Neural cell (in vitro differentiated cells): Measurements from ENCODE around the gene PRR20A. TPM values are rescaled to one million over a fixed set of nuclear protein-coding genes. Genes with fewer than 3 reads are reported as not detected.
"Not testable (repeated sequence)": the region's sequence is repeated elsewhere in the genome, so short reads cannot be mapped to it uniquely, and the experiment has no call there.

Source experiments
- H2AFZ ChIP-seq: fragments of 200-600, 300-800 bp; sonication (generic), shearing (Covaris generic); 2 replicates; pipeline ENCODE4 v1.6.0; 2014; ENCODE audit warnings: low read depth, mild to moderate bottlenecking, antibody characterized with exemption, low read length, moderate library complexity
- H3F3A ChIP-seq: fragments of 200-600 bp; shearing (Covaris generic); 2 replicates; pipeline ENCODE4 v1.6.1; 2016; ENCODE audit warnings: mild to moderate bottlenecking, moderate library complexity, mixed read lengths, antibody characterized with exemption, low read length; ENCODE audit not compliant: insufficient read depth, poor library complexity, severe bottlenecking
- H3K27ac ChIP-seq: fragments of 200-600, 300-800 bp; sonication (generic), shearing (Covaris generic); 2 replicates; pipeline ENCODE4 v1.5.1; 2014; ENCODE audit warnings: mild to moderate bottlenecking, low read length, moderate library complexity
- H3K27me3 ChIP-seq: fragments of 300-800, 200-600 bp; sonication (generic), shearing (Covaris generic); 2 replicates; pipeline ENCODE4 v1.6.0; 2014; ENCODE audit warnings: mild to moderate bottlenecking, low read depth, low read length, moderate library complexity; ENCODE audit not compliant: insufficient read depth
- H3K36me3 ChIP-seq: fragments of 300-800, 200-600 bp; sonication (generic), shearing (Covaris generic); 2 replicates; pipeline ENCODE4 v1.5.1; 2014; ENCODE audit warnings: mild to moderate bottlenecking, antibody characterized with exemption, low read length, moderate library complexity; ENCODE audit not compliant: insufficient read depth
- H3K4me2 ChIP-seq: fragments of 300-800, 200-600 bp; sonication (generic), shearing (Covaris generic); 2 replicates; pipeline ENCODE4 v1.6.0; 2014; ENCODE audit warnings: mild to moderate bottlenecking, low read length
- H3K4me3 ChIP-seq: fragments of 300-800, 200-600 bp; sonication (generic), shearing (Covaris generic); 2 replicates; pipeline ENCODE4 v1.5.1; 2014; ENCODE audit warnings: mild to moderate bottlenecking, low read length, moderate library complexity
- H3K79me2 ChIP-seq: fragments of 200-600 bp; shearing (Covaris generic); replicated peaks from 2 replicates; pipeline ENCODE4 v1.6.0; 2014; ENCODE audit warnings: mild to moderate bottlenecking, low read length, moderate library complexity; ENCODE audit not compliant: insufficient read depth
- H3K9ac ChIP-seq: fragments of 300-800, 200-600 bp; sonication (generic), shearing (Covaris generic); 2 replicates; pipeline ENCODE4 v1.6.1; 2016; ENCODE audit warnings: mild to moderate bottlenecking, low read length, mixed read lengths
- H3K9me2 ChIP-seq: fragments of 200-600 bp; shearing (Covaris generic); 2 replicates; pipeline ENCODE4 v1.6.1; 2016; ENCODE audit warnings: mild to moderate bottlenecking, low read length, mixed read lengths; ENCODE audit not compliant: insufficient read depth
- H3K9me3 ChIP-seq: fragments of 200-600, 300-800 bp; sonication (generic), shearing (Covaris generic); 2 replicates; pipeline ENCODE4 v1.6.1; 2016; ENCODE audit warnings: mild to moderate bottlenecking, mixed run types, low read length, moderate library complexity, mixed read lengths
- H4K20me1 ChIP-seq: fragments of 200-600 bp; shearing (Covaris generic); 2 replicates; pipeline ENCODE4 v1.6.1; 2016; ENCODE audit warnings: mild to moderate bottlenecking, mixed run types; ENCODE audit not compliant: insufficient read depth
- EP300 ChIP-seq: fragments of 450-650 bp; conservative IDR thresholded peaks from 2 replicates; pipeline ENCODE4 v1.6.1; 2014; ENCODE audit warnings: antibody characterized with exemption, mild to moderate bottlenecking, moderate library complexity; ENCODE audit not compliant: poor library complexity, severe bottlenecking
- EZH2 ChIP-seq: fragments of 200-600, 300-800 bp; shearing (Covaris generic), sonication (generic); IDR thresholded peaks from 2 replicates; pipeline ENCODE4 v1.6.1; 2014; ENCODE audit warnings: antibody characterized with exemption, low read length, borderline replicate concordance, mild to moderate bottlenecking; ENCODE audit not compliant: insufficient read depth, poor library complexity, severe bottlenecking
- MXI1 ChIP-seq: fragments of 450-650 bp; conservative IDR thresholded peaks from 2 replicates; pipeline ENCODE4 v1.6.1; 2014; ENCODE audit warnings: antibody characterized with exemption, mild to moderate bottlenecking; ENCODE audit not compliant: poor library complexity, severe bottlenecking
- POLR2AphosphoS5 ChIP-seq: IDR thresholded peaks from 2 replicates; pipeline ENCODE4 v1.6.1; 2012
- RAD21 ChIP-seq: fragments of 450-650 bp; conservative IDR thresholded peaks from 2 replicates; pipeline ENCODE4 v1.6.1; 2014; ENCODE audit warnings: antibody characterized with exemption, mild to moderate bottlenecking, moderate library complexity
- SMC3 ChIP-seq: fragments of 450-650 bp; conservative IDR thresholded peaks from 2 replicates; pipeline ENCODE4 v1.6.1; 2014; ENCODE audit warnings: antibody characterized with exemption, mild to moderate bottlenecking, moderate library complexity; ENCODE audit not compliant: poor library complexity
- TAF1 ChIP-seq: IDR thresholded peaks from 2 replicates; pipeline ENCODE4 v1.6.1; 2012; ENCODE audit warnings: low read depth
- polyA plus RNA-seq: library from polyadenylated mRNA; depleted of rRNA; stranded (reverse); fragments of >200 nt; gene quantifications from 2 replicates; pipeline ENCODE4 v1.2.3, GENCODE V29; 2014
- TF ChIP-seq, protein P1 (sequence below): fragments of 450-650 bp; IDR thresholded peaks from 2 replicates; pipeline ENCODE4 v1.5.1; 2014; ENCODE audit warnings: antibody characterized with exemption, mild to moderate bottlenecking, moderate library complexity; ENCODE audit not compliant: poor library complexity, severe bottlenecking
- TF ChIP-seq, protein P2 (sequence below): IDR thresholded peaks from 2 replicates; pipeline ENCODE4 v1.6.1; 2012; ENCODE audit warnings: borderline replicate concordance

Gene PRR20A
- polyA plus RNA-seq, 1 donor from 2014 or later = not detected

DNA sequence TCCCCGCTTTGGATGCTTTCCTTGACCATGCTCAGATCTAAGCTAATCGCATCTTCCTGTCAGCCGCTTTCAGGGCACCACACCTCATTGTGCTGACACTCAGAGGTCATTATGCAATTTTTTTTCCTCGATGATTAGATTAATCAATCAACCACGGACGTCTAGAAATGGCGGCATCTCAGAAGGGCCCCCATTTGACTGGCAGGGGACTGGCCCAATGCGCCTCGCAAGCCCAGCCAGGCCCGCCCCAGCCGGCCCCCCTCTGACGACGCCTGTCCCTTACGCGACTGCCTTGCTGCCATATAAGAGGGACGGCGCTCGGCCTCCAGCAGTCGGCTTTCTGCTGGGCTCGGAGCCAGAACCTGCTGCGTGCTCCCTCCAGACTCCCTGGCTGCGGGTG lies 13.0 kb downstream of the PRR20A start, which contains the start of gene PRR20C:
TSS of gene PRR20C (plus strand) at position 301 of the 400 bp plus-strand sequence. CDS start 387 bp downstream, outside the sequence.
- H4K20me1 ChIP-seq, H3K36me3 ChIP-seq, H3K9me2 ChIP-seq, H3K4me3 ChIP-seq, H3K27me3 ChIP-seq, H2AFZ ChIP-seq, H3K27ac ChIP-seq, H3F3A ChIP-seq, H3K9me3 ChIP-seq, H3K4me2 ChIP-seq, H3K79me2 ChIP-seq, H3K9ac ChIP-seq: not testable (repeated sequence)

DNA sequence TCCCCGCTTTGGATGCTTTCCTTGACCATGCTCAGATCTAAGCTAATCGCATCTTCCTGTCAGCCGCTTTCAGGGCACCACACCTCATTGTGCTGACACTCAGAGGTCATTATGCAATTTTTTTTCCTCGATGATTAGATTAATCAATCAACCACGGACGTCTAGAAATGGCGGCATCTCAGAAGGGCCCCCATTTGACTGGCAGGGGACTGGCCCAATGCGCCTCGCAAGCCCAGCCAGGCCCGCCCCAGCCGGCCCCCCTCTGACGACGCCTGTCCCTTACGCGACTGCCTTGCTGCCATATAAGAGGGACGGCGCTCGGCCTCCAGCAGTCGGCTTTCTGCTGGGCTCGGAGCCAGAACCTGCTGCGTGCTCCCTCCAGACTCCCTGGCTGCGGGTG lies 19.6 kb downstream of the PRR20A start, which contains the start of gene PRR20D:
TSS of gene PRR20D (plus strand) at position 301 of the 400 bp plus-strand sequence. CDS start 387 bp downstream, outside the sequence.
- not testable (repeated sequence) for H3K4me3 ChIP-seq, H3K4me2 ChIP-seq, H3K79me2 ChIP-seq, H3K27me3 ChIP-seq, H3K9me3 ChIP-seq, H3F3A ChIP-seq, H4K20me1 ChIP-seq, H2AFZ ChIP-seq, H3K36me3 ChIP-seq, H3K9me2 ChIP-seq, H3K27ac ChIP-seq, H3K9ac ChIP-seq

DNA sequence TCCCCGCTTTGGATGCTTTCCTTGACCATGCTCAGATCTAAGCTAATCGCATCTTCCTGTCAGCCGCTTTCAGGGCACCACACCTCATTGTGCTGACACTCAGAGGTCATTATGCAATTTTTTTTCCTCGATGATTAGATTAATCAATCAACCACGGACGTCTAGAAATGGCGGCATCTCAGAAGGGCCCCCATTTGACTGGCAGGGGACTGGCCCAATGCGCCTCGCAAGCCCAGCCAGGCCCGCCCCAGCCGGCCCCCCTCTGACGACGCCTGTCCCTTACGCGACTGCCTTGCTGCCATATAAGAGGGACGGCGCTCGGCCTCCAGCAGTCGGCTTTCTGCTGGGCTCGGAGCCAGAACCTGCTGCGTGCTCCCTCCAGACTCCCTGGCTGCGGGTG lies 26.2 kb downstream of the PRR20A start, which contains the start of gene PRR20E:
TSS of gene PRR20E (plus strand) at position 301 of the 400 bp plus-strand sequence. CDS start 387 bp downstream, outside the sequence.
- not testable (repeated sequence) for H3K9me3 ChIP-seq, H3K36me3 ChIP-seq, H3K27ac ChIP-seq, H3K9ac ChIP-seq, H3K4me3 ChIP-seq, H4K20me1 ChIP-seq, H3K9me2 ChIP-seq, H3F3A ChIP-seq, H3K27me3 ChIP-seq, H3K79me2 ChIP-seq, H3K4me2 ChIP-seq, H2AFZ ChIP-seq

DNA sequence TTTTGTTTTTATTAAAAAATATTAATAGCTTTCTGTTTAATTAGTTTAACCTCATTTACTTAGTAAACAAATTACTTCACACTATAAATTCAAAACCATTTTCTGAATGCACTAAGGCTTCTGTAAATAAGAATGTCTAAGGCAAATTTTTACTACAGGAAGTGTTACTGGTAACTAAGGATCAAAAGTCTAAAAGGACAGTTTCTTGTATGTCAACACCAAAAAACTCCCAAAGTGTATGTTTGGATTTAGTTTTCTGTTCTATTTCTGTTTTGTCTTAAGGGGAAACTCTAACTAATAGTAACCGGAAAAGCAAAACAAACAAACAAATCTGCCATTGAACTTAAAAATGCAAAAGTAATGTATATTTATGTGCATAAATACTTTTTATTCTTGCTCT lies 50.9 kb downstream of the PRR20A start:
- Histone ChIP-seq H3K4me3 (no peak overlapping the region), H3K9me2 (no peaks in the 10 kb centered on the region), H3K4me2 (no peak overlapping the region), H4K20me1 (no peaks in the 10 kb centered on the region), H3K9ac (no peak overlapping the region), H3K27ac (no peak overlapping the region), H3K9me3 (no peaks in the 10 kb centered on the region), H3K36me3 (no peaks in the 10 kb centered on the region), H3F3A (no peaks in the 10 kb centered on the region), H3K27me3 (no peaks in the 10 kb centered on the region), H3K79me2 (no peaks in the 10 kb centered on the region), H2AFZ (no peak overlapping the region)
- TF ChIP-seq POLR2AphosphoS5 (no peak), EZH2 (no peak), EP300 (no peak), MXI1 (no peak), RAD21 (no peak), TAF1 (no peak), SMC3 (no peak)
- TF ChIP-seq, protein P1, sequence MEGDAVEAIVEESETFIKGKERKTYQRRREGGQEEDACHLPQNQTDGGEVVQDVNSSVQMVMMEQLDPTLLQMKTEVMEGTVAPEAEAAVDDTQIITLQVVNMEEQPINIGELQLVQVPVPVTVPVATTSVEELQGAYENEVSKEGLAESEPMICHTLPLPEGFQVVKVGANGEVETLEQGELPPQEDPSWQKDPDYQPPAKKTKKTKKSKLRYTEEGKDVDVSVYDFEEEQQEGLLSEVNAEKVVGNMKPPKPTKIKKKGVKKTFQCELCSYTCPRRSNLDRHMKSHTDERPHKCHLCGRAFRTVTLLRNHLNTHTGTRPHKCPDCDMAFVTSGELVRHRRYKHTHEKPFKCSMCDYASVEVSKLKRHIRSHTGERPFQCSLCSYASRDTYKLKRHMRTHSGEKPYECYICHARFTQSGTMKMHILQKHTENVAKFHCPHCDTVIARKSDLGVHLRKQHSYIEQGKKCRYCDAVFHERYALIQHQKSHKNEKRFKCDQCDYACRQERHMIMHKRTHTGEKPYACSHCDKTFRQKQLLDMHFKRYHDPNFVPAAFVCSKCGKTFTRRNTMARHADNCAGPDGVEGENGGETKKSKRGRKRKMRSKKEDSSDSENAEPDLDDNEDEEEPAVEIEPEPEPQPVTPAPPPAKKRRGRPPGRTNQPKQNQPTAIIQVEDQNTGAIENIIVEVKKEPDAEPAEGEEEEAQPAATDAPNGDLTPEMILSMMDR = no peak
- TF ChIP-seq, protein P2, sequence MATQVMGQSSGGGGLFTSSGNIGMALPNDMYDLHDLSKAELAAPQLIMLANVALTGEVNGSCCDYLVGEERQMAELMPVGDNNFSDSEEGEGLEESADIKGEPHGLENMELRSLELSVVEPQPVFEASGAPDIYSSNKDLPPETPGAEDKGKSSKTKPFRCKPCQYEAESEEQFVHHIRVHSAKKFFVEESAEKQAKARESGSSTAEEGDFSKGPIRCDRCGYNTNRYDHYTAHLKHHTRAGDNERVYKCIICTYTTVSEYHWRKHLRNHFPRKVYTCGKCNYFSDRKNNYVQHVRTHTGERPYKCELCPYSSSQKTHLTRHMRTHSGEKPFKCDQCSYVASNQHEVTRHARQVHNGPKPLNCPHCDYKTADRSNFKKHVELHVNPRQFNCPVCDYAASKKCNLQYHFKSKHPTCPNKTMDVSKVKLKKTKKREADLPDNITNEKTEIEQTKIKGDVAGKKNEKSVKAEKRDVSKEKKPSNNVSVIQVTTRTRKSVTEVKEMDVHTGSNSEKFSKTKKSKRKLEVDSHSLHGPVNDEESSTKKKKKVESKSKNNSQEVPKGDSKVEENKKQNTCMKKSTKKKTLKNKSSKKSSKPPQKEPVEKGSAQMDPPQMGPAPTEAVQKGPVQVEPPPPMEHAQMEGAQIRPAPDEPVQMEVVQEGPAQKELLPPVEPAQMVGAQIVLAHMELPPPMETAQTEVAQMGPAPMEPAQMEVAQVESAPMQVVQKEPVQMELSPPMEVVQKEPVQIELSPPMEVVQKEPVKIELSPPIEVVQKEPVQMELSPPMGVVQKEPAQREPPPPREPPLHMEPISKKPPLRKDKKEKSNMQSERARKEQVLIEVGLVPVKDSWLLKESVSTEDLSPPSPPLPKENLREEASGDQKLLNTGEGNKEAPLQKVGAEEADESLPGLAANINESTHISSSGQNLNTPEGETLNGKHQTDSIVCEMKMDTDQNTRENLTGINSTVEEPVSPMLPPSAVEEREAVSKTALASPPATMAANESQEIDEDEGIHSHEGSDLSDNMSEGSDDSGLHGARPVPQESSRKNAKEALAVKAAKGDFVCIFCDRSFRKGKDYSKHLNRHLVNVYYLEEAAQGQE = no peak
